ENCODE measurements around the gene AIP.

AIP gene

DNA sequence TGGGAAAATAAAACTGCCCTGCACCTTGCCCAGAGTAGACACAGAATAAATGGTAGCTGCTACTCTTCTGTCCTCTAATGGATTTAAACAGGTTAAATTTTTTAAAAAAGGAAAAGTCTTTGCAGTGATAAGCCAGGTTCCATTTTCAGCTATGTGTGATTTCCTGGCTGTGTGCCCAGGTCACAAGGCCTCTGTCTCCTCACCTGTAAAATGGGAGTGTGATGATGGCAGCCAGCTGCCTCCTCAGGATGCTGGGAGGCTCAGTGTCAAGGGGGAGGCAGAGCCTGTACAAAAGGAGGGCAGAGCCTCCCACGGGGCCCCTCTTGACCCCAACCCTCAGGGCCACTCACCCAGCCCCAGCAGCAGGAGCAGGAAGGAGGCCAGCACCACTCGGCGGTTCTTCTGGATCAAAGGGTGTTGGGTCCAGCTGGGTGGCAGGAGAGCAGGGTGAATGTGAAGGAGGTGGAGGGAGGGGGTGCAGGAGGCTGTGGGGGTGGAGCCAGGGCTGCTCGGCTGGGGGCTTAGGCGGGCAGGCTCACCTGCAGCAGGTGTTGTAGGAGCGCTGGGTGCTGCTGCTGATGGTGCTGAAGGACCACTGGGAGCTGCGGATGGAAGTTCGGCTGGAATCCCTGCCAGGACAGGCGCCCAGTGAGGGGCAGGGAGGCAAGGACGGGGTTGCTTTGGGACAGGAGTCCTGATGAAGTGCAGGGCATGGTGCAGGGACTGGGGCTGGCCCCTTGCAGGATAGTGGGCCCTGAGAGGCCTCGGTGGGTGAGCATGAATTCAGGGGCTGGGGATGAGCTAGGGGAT, 15.7 kb upstream of the AIP start:
- no peak overlapping the region for H3K4me3 ChIP-seq (ENCODE audit: low read length)
- no peak for DNase-seq (ENCODE audit: low read depth)
- TF ChIP-seq, protein P1, sequence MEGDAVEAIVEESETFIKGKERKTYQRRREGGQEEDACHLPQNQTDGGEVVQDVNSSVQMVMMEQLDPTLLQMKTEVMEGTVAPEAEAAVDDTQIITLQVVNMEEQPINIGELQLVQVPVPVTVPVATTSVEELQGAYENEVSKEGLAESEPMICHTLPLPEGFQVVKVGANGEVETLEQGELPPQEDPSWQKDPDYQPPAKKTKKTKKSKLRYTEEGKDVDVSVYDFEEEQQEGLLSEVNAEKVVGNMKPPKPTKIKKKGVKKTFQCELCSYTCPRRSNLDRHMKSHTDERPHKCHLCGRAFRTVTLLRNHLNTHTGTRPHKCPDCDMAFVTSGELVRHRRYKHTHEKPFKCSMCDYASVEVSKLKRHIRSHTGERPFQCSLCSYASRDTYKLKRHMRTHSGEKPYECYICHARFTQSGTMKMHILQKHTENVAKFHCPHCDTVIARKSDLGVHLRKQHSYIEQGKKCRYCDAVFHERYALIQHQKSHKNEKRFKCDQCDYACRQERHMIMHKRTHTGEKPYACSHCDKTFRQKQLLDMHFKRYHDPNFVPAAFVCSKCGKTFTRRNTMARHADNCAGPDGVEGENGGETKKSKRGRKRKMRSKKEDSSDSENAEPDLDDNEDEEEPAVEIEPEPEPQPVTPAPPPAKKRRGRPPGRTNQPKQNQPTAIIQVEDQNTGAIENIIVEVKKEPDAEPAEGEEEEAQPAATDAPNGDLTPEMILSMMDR (conservative IDR thresholded peaks at IDR 0.05; ENCODE audit: low read length), result no peak

GRCh38 chr11:67468056-67468455, 14.8 kb upstream of the AIP start:
- DNase-seq (ENCODE audit: low read depth), result peak; percentile 3
- TF ChIP-seq, protein P1 (conservative IDR thresholded peaks at IDR 0.05; ENCODE audit: low read length), result no peak
- H3K4me3 ChIP-seq (ENCODE audit: low read length), result peak overlapping the region; percentile 72

DNA sequence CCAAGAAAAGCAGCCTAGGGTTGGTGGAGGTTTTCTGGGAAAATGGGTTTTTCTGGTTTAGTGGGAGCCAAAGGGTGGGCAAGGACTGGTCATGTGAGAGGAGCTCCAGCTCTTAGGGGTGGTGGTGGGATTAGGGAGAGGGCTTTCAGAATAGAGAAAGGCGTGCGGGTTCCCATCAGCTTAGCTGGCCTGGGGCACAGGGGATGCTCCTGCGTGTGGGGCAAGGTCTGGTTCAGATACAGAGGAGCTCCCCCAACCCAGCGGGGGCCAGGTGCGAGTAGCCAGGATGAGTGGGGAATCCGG, 14.4 kb upstream of the AIP start:
- no peak for DNase-seq (ENCODE audit: low read depth)
- peak overlapping the region; percentile 72 for H3K4me3 ChIP-seq (ENCODE audit: low read length)
- TF ChIP-seq, protein P1 (conservative IDR thresholded peaks at IDR 0.05; ENCODE audit: low read length), result no peak

GRCh38 chr11:67468759-67469507, 13.9 kb upstream of the AIP start, which contains the start of gene TMEM134:
Gene TMEM134 (minus strand): TSS chr11:67469251. CDS start chr11:67469192, 59 bp downstream.
- peak within 1 kb of the TSS; percentile 76 for H3K4me3 ChIP-seq (ENCODE audit: low read length)
- DNase-seq (ENCODE audit: low read depth), result peak; percentile 90
- TF ChIP-seq, protein P1 (conservative IDR thresholded peaks at IDR 0.05; ENCODE audit: low read length), result peak; percentile 37; the same call in 1 of the 2 replicates

GRCh38 chr11:67469508-67469811, 13.4 kb upstream of the AIP start:
- DNase-seq (ENCODE audit: low read depth), result no peak
- H3K4me3 ChIP-seq (ENCODE audit: low read length), result peak overlapping the region; percentile 76
- TF ChIP-seq, protein P1 (conservative IDR thresholded peaks at IDR 0.05; ENCODE audit: low read length), result no peak

GRCh38 chr11:67470337-67471002, 12.4 kb upstream of the AIP start:
- TF ChIP-seq, protein P1 (conservative IDR thresholded peaks at IDR 0.05; ENCODE audit: low read length), result no peak
- DNase-seq (ENCODE audit: low read depth), result no peak
- no peak overlapping the region for H3K4me3 ChIP-seq (ENCODE audit: low read length)
